HG03095 (cell line): ENCODE results near the gene CPNE7.
"Not testable (repeated sequence)": the region's sequence is repeated elsewhere in the genome, so short reads cannot be mapped to it uniquely, and the experiment has no call there.

Experiments
- ATAC-seq: cut with Tn5 transposase; IDR thresholded peaks from one replicate; pipeline ENCODE4 v1.9.1; 2021; ENCODE audit warnings: moderate library complexity; ENCODE audit not compliant: unreplicated experiment

The CPNE7 gene

GRCh38 chr16:89620406-89620841 lies 44.9 kb downstream of the CPNE7 start:
- no peak for ATAC-seq

GRCh38 chr16:89621136-89621697 lies 45.7 kb downstream of the CPNE7 start:
- ATAC-seq = no peak

- ATAC-seq = no peak
Observed at GRCh38 chr16:89621698-89622409, 46.3 kb downstream of the CPNE7 start.

- no peak for ATAC-seq
Observed at GRCh38 chr16:89623511-89624261, 48.1 kb downstream of the CPNE7 start.

GRCh38 chr16:89624777-89625761 lies 49.5 kb downstream of the CPNE7 start:
- ATAC-seq = no peak

- no peak for ATAC-seq
Observed at GRCh38 chr16:89629827-89630610, 54.5 kb downstream of the CPNE7 start.

- ATAC-seq = no peak
Observed at GRCh38 chr16:89633064-89633631, 57.6 kb downstream of the CPNE7 start.

GRCh38 chr16:89634463-89635385 lies 59.2 kb downstream of the CPNE7 start:
- not testable (repeated sequence) for ATAC-seq

GRCh38 chr16:89636663-89637062 lies 61.1 kb downstream of the CPNE7 start:
- ATAC-seq = no peak

GRCh38 chr16:89637379-89637778 lies 61.8 kb downstream of the CPNE7 start:
- no peak for ATAC-seq

- no peak for ATAC-seq
Observed at GRCh38 chr16:89638455-89638854, 62.9 kb downstream of the CPNE7 start.

- ATAC-seq = no peak
Observed at GRCh38 chr16:89639385-89639784, 63.8 kb downstream of the CPNE7 start.

GRCh38 chr16:89641458-89642119 lies 66.0 kb downstream of the CPNE7 start:
- no peak for ATAC-seq

- no peak for ATAC-seq
Observed at GRCh38 chr16:89642574-89642973, 67.0 kb downstream of the CPNE7 start.

GRCh38 chr16:89643769-89644300 lies 68.3 kb downstream of the CPNE7 start:
- ATAC-seq = no peak

- no peak for ATAC-seq
Observed at GRCh38 chr16:89645122-89645521, 69.6 kb downstream of the CPNE7 start.

GRCh38 chr16:89646270-89646669 lies 70.7 kb downstream of the CPNE7 start:
- ATAC-seq = no peak
